H9 (cell line): ENCODE measurements around the gene ZNF564. TPM values are rescaled to one million over a fixed set of nuclear protein-coding genes. Genes with fewer than 3 reads are reported as not detected.

ENCODE experiments used
- DNase-seq: peaks from one replicate; pipeline ENCODE4 v3.0.0-alpha.2; 2017
- H2AFZ ChIP-seq: one replicate; pipeline ENCODE4 v1.6.1; 2013; ENCODE audit warnings: mild to moderate bottlenecking, low read length, control low read depth, moderate library complexity
- H2AK5ac ChIP-seq: 2 replicates; pipeline ENCODE4 v1.6.1; 2013; ENCODE audit warnings: low read length, control low read depth, mixed read lengths; ENCODE audit not compliant: insufficient read length
- H2BK120ac ChIP-seq: one replicate; pipeline ENCODE4 v1.6.1; 2013; ENCODE audit warnings: low read depth, mild to moderate bottlenecking, low read length, control low read depth, inconsistent platforms; ENCODE audit not compliant: poor library complexity, severe bottlenecking
- H2BK12ac ChIP-seq: 2 replicates; pipeline ENCODE4 v1.6.1; 2013; ENCODE audit warnings: low read length, control low read depth, mixed read lengths, low read depth; ENCODE audit not compliant: insufficient read length
- H2BK15ac ChIP-seq: 2 replicates; pipeline ENCODE4 v1.6.1; 2013; ENCODE audit warnings: low read depth, low read length, control low read depth
- H2BK20ac ChIP-seq: one replicate; pipeline ENCODE4 v1.6.1; 2013; ENCODE audit warnings: low read depth, mild to moderate bottlenecking, low read length, control low read depth, inconsistent platforms; ENCODE audit not compliant: poor library complexity, severe bottlenecking
- H2BK5ac ChIP-seq: 2 replicates; pipeline ENCODE4 v1.6.1; 2013; ENCODE audit warnings: low read length, control low read depth, mixed read lengths; ENCODE audit not compliant: insufficient read length
- H3K14ac ChIP-seq: 2 replicates; pipeline ENCODE4 v1.6.1; 2013; ENCODE audit warnings: low read length, control low read depth; ENCODE audit not compliant: insufficient read depth
- H3K18ac ChIP-seq: 2 replicates; pipeline ENCODE4 v1.6.1; 2013; ENCODE audit warnings: low read depth, mild to moderate bottlenecking, mixed read lengths, low read length, control low read depth; ENCODE audit not compliant: insufficient read length
- H3K23ac ChIP-seq: 2 replicates; pipeline ENCODE4 v1.6.1; 2013; ENCODE audit warnings: low read length, control low read depth, mixed read lengths, low read depth; ENCODE audit not compliant: insufficient read length
- H3K23me2 ChIP-seq: 2 replicates; pipeline ENCODE4 v1.6.1; 2013; ENCODE audit warnings: low read depth, mild to moderate bottlenecking, mixed read lengths, low read length, control low read depth; ENCODE audit not compliant: insufficient read length, poor library complexity, severe bottlenecking
- H3K27ac ChIP-seq: 2 replicates; pipeline ENCODE4 v1.5.1; 2013; ENCODE audit warnings: low read length, control low read depth, mixed read lengths, low read depth; ENCODE audit not compliant: insufficient read length
- H3K27me3 ChIP-seq: 2 replicates; pipeline ENCODE4 v1.6.1; 2013; ENCODE audit warnings: low read length, control low read depth, inconsistent platforms; ENCODE audit not compliant: insufficient read depth
- H3K4ac ChIP-seq: 2 replicates; pipeline ENCODE4 v1.6.1; 2013; ENCODE audit warnings: low read depth, mild to moderate bottlenecking, control low read depth, inconsistent platforms, low read length, moderate library complexity
- H3K4me1 ChIP-seq: 2 replicates; pipeline ENCODE4 v1.6.1; 2013; ENCODE audit warnings: low read length, control low read depth, inconsistent platforms; ENCODE audit not compliant: insufficient read depth
- H3K4me2 ChIP-seq: 2 replicates; pipeline ENCODE4 v1.6.1; 2013; ENCODE audit warnings: low read length, control low read depth, mixed read lengths; ENCODE audit not compliant: insufficient read length, insufficient read depth
- H3K56ac ChIP-seq: 2 replicates; pipeline ENCODE4 v1.6.1; 2013; ENCODE audit warnings: low read depth, mild to moderate bottlenecking, mixed read lengths, low read length, control low read depth; ENCODE audit not compliant: insufficient read length
- H3K79me1 ChIP-seq: 2 replicates; pipeline ENCODE4 v1.6.1; 2013; ENCODE audit warnings: low read depth, mild to moderate bottlenecking, moderate library complexity, low read length, control low read depth, inconsistent platforms; ENCODE audit not compliant: insufficient read depth, poor library complexity, severe bottlenecking
- H3K79me2 ChIP-seq: 2 replicates; pipeline ENCODE4 v1.6.1; 2013; ENCODE audit warnings: low read length, control low read depth, inconsistent platforms; ENCODE audit not compliant: insufficient read depth
- H3K9ac ChIP-seq: 2 replicates; pipeline ENCODE4 v1.6.1; 2013; ENCODE audit warnings: low read length, control low read depth, mixed read lengths; ENCODE audit not compliant: insufficient read length; ENCODE audit errors: extremely low read depth
- H3K9me3 ChIP-seq: one replicate; pipeline ENCODE4 v1.6.1; 2013; ENCODE audit warnings: low read depth, low read length, inconsistent platforms; ENCODE audit not compliant: control insufficient read depth
- H3T11ph ChIP-seq: one replicate; pipeline ENCODE4 v1.6.1; 2013; ENCODE audit warnings: mild to moderate bottlenecking, low read length, control low read depth, inconsistent platforms
- H4K20me1 ChIP-seq: one replicate; pipeline ENCODE4 v1.6.1; 2013; ENCODE audit not compliant: control insufficient read depth, insufficient read length, insufficient read depth
- H4K5ac ChIP-seq: 2 replicates; pipeline ENCODE4 v1.6.1; 2013; ENCODE audit warnings: low read depth, mild to moderate bottlenecking, mixed read lengths, low read length, control low read depth; ENCODE audit not compliant: insufficient read length
- H4K8ac ChIP-seq: replicated peaks from 2 replicates; pipeline ENCODE4 v1.6.1; 2013; ENCODE audit warnings: low read length, control low read depth, mixed read lengths, low read depth; ENCODE audit not compliant: insufficient read length
- H4K91ac ChIP-seq: 2 replicates; pipeline ENCODE4 v1.6.1; 2013; ENCODE audit warnings: low read depth, mild to moderate bottlenecking, moderate library complexity, mixed read lengths, low read length, control low read depth; ENCODE audit not compliant: insufficient read length
- H3K27ac Mint-ChIP-seq, 3 experiments: 2 replicates in 2 of 3; 3 replicates in 1 of 3; pipeline ENCODE4 v1.8.0; 2020 to 2021; ENCODE audit warnings: mixed read lengths in 3 of 3, mild to moderate bottlenecking in 1 of 3, moderate library complexity in 1 of 3
- H3K27me3 Mint-ChIP-seq: 2 replicates; pipeline ENCODE4 v1.8.0; 2021; ENCODE audit warnings: low read depth, mild to moderate bottlenecking, moderate library complexity, mixed read lengths
- H3K36me3 Mint-ChIP-seq, 3 experiments: 2 replicates in 2 of 3; 3 replicates in 1 of 3; pipeline ENCODE4 v1.8.0; 2020 to 2021; ENCODE audit warnings: low read depth in 3 of 3, mixed read lengths in 3 of 3; ENCODE audit not compliant: insufficient read depth in 1 of 3
- H3K4me1 Mint-ChIP-seq, 2 experiments: 2 replicates each; pipeline ENCODE4 v1.8.0; 2020; ENCODE audit warnings: mixed read lengths in 2 of 2
- H3K4me3 Mint-ChIP-seq, 2 experiments: 2 replicates in 1 of 2; 3 replicates in 1 of 2; pipeline ENCODE4 v1.8.0; 2020 to 2021; ENCODE audit warnings: mild to moderate bottlenecking in 2 of 2, mixed read lengths in 2 of 2, moderate library complexity in 1 of 2
- H3K9me3 Mint-ChIP-seq, 2 experiments: 2 replicates in 1 of 2; 3 replicates in 1 of 2; pipeline ENCODE4 v1.8.0; 2020; ENCODE audit warnings: mild to moderate bottlenecking in 2 of 2, mixed read lengths in 2 of 2, moderate library complexity in 1 of 2
- WGBS: extraction: QIAGEN DNeasy Blood & Tissue Kit; methylation state at CpG from one replicate; pipeline ENCODE4 v1.1.7; 2013; ENCODE audit warnings: missing lambda C conversion rate, low lambda C conversion rate, mixed read lengths; ENCODE audit not compliant: insufficient read length; ENCODE audit errors: extremely low coverage; 5-methylcytosine and 5-hydroxymethylcytosine counted together
- total RNA-seq: library from RNA; stranded (reverse); gene quantifications from 2 replicates; pipeline ENCODE4 v1.2.1, GENCODE V29; 2021
- TF ChIP-seq, protein P1 (sequence below): fragments of 200-600 bp; sonication (generic); conservative IDR thresholded peaks from 3 replicates; pipeline ENCODE4 v1.8.0; 2021; ENCODE audit warnings: antibody characterized with exemption, mild to moderate bottlenecking

Gene ZNF564
- total RNA-seq, 1 experiment from 2014 or later: 11.3 TPM

- no peak overlapping the region for H3K18ac ChIP-seq
- H4K5ac ChIP-seq: no peak overlapping the region
- no peak overlapping the region for H2BK12ac ChIP-seq
- H4K91ac ChIP-seq: no peak overlapping the region
- WGBS: no CpG with 5 or more reads among the region's 35 CpGs
- Mint-ChIP-seq H3K4me3 (no peak overlapping the region), H3K9me3 (peaks cover 53 to 68% of the 10 kb centered on the region in 2 experiments), H3K27me3 (no peaks in the 10 kb centered on the region; the same call in 1 of the 2 replicates), H3K36me3 (peaks cover 13 to 28% (median 22%) of the 10 kb centered on the region in 3 experiments), H3K27ac (no peak overlapping the region), H3K4me1 (no peaks in the 10 kb centered on the region)
- no peaks in the 10 kb centered on the region for H3K79me2 ChIP-seq
- no peak overlapping the region for H3K14ac ChIP-seq
- H3K9ac ChIP-seq: no peak overlapping the region
- no peak overlapping the region for H2BK120ac ChIP-seq
- H3K79me1 ChIP-seq: no peaks in the 10 kb centered on the region
- H3K4me2 ChIP-seq: no peak overlapping the region
- H3K23me2 ChIP-seq: no peaks in the 10 kb centered on the region
- no peak overlapping the region for H2AK5ac ChIP-seq
- H3T11ph ChIP-seq: no peak overlapping the region
- no peak overlapping the region for H2AFZ ChIP-seq
- no peak overlapping the region for H4K8ac ChIP-seq
- no peak overlapping the region for H3K27ac ChIP-seq
- H3K23ac ChIP-seq: no peak overlapping the region
- no peak overlapping the region for H2BK5ac ChIP-seq
- no peaks in the 10 kb centered on the region for H3K27me3 ChIP-seq
- H2BK20ac ChIP-seq: no peak overlapping the region
- H3K56ac ChIP-seq: no peak overlapping the region
- H3K9me3 ChIP-seq: peaks cover 8% of the 10 kb centered on the region
- TF ChIP-seq, protein P1, sequence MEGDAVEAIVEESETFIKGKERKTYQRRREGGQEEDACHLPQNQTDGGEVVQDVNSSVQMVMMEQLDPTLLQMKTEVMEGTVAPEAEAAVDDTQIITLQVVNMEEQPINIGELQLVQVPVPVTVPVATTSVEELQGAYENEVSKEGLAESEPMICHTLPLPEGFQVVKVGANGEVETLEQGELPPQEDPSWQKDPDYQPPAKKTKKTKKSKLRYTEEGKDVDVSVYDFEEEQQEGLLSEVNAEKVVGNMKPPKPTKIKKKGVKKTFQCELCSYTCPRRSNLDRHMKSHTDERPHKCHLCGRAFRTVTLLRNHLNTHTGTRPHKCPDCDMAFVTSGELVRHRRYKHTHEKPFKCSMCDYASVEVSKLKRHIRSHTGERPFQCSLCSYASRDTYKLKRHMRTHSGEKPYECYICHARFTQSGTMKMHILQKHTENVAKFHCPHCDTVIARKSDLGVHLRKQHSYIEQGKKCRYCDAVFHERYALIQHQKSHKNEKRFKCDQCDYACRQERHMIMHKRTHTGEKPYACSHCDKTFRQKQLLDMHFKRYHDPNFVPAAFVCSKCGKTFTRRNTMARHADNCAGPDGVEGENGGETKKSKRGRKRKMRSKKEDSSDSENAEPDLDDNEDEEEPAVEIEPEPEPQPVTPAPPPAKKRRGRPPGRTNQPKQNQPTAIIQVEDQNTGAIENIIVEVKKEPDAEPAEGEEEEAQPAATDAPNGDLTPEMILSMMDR: peak; percentile 42; the same call in 2 of the 3 replicates
- no peaks in the 10 kb centered on the region for H3K4me1 ChIP-seq
- no peak overlapping the region for H3K4ac ChIP-seq
- H4K20me1 ChIP-seq: no peaks in the 10 kb centered on the region
- no peak overlapping the region for H2BK15ac ChIP-seq
- DNase-seq: peak; percentile 39
Observed at GRCh38 chr19:12513531-12514061, 37.7 kb downstream of the ZNF564 start.
